BJ (cell line): ENCODE measurements around the gene MAP2K7. TPM values are rescaled to one million over a fixed set of nuclear protein-coding genes. Genes with fewer than 3 reads are reported as not detected.
"Not testable (repeated sequence)": the region's sequence is repeated elsewhere in the genome, so short reads cannot be mapped to it uniquely, and the experiment has no call there.

Experiments
- CTCF ChIA-PET: fragments of 350-600 bp; formaldehyde crosslinking; extraction: SDS; loops from one replicate; lab custom pipeline; 2021; ENCODE audit warnings: antibody characterized with exemption, inconsistent platforms; lab: Yijun Ruan, JAX
- POLR2A ChIA-PET: fragments of 300-600 bp; sonication (Branson Sonifier 250); formaldehyde crosslinking; extraction: SDS; loops from one replicate; lab custom pipeline; 2021; ENCODE audit warnings: antibody characterized with exemption; lab: Charles Lee
- DNase-seq: peaks from one replicate; pipeline ENCODE4 v3.0.0-alpha.2; 2011; ENCODE audit warnings: low read depth
- H3K27me3 ChIP-seq: 2 replicates; pipeline ENCODE4 v1.6.0; 2011; ENCODE audit warnings: low read length; ENCODE audit not compliant: control insufficient read depth, insufficient read depth
- H3K36me3 ChIP-seq: 2 replicates; pipeline ENCODE4 v1.5.1; 2011; ENCODE audit warnings: low read length; ENCODE audit not compliant: control insufficient read depth, insufficient read depth
- H3K4me3 ChIP-seq: 2 replicates; pipeline ENCODE4 v1.5.1; 2011; ENCODE audit warnings: low read depth, mild to moderate bottlenecking, control low read depth, low read length
- CTCF ChIP-seq: IDR thresholded peaks from 2 replicates; pipeline ENCODE4 v1.5.1; 2011; ENCODE audit warnings: low read depth, mild to moderate bottlenecking, control low read depth, inconsistent platforms, low read length, moderate library complexity; ENCODE audit not compliant: insufficient read depth
- polyA plus RNA-seq: library from polyadenylated mRNA; depleted of rRNA; stranded (reverse); fragments of >200 nt; gene quantifications from 2 replicates; pipeline ENCODE4 v1.2.3, GENCODE V29; 2011

The MAP2K7 gene
- polyA plus RNA-seq, 1 experiment, result 8.0 TPM

DNA sequence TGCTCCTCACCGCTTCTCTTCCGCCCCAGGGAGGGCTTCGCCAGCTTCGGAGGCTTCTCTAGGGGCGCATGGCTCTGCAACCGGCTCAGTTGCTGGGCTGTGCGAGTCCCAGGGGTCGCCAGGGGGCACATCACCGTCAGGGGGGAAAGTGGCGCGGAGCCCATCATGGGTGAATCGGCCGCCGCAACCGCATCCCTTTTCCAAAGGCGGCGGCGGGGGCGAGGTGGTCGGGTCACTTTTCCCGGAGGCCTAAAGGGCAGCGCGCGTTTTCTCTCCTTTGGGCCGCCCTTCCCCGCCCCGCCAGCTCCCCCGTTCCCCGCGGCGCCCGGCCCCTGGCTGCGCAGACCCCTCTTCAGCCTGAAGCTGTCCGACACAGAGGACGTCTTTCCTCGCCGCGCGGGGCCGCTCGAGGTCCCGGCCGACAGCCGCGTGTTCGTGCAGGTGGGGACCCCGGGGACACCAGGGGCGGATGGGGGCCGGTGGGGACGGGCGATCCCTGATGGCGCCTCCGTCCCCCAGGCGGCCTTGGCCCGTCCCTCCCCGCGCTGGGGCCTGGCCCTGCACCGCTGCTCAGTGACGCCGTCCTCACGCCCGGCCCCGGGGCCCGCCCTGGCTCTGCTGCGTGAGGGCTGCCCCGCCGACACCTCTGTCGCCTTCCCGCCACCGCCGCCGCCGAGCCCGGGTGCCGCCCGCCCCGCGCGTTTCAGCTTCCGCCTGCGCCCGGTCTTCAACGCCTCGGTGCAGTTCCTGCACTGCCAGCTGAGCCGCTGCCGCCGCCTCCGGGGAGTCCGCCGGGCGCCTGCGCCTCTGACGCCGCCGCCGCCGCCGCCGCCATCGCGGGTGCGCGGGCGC is 12.7 kb downstream of the MAP2K7 start:
- TF ChIP-seq CTCF, result no peak
- CTCF ChIA-PET, result interaction anchor here (0.5 to 1.4 kb wide), 6 partner anchors 8 to 64 kb away, joined by 3 to 6 read pairs (median 3); partner anchors contain the start of gene MAP2K7
- no peak for DNase-seq
- Histone ChIP-seq H3K4me3 (peak overlapping the region; percentile 49), H3K27me3 (no peaks in the 10 kb centered on the region), H3K36me3 (peaks cover 6% of the 10 kb centered on the region)
- POLR2A ChIA-PET, result no interaction called here

GRCh38 chr19:7916955-7917266 is 13.2 kb downstream of the MAP2K7 start:
- no peak for DNase-seq
- ChIA-PET POLR2A (no interaction called here), CTCF (interaction anchor here (0.8 to 1.4 kb wide), 4 partner anchors 9 to 332 kb away, joined by 3 read pairs; no protein-coding TSS in a partner anchor)
- Histone ChIP-seq H3K36me3 (peaks cover 6% of the 10 kb centered on the region), H3K4me3 (peak overlapping the region; percentile 49), H3K27me3 (no peaks in the 10 kb centered on the region)
- no peak for TF ChIP-seq CTCF

GRCh38 chr19:7917267-7918061 is 13.8 kb downstream of the MAP2K7 start:
- TF ChIP-seq CTCF, result peak; percentile 62
- H3K4me3 ChIP-seq, result peak overlapping the region; percentile 49
- POLR2A ChIA-PET, result no interaction called here

GRCh38 chr19:7918062-7918614 is 14.5 kb downstream of the MAP2K7 start:
- POLR2A ChIA-PET, H3K36me3 ChIP-seq, H3K27me3 ChIP-seq, DNase-seq: not testable (repeated sequence)
- peak overlapping the region; percentile 49 for H3K4me3 ChIP-seq
- CTCF ChIA-PET, result interaction anchor here (0.8 to 7.1 kb wide), 11 partner anchors 8 to 346 kb away, joined by 3 to 29 read pairs (median 5); partner anchors contain the start of genes CTXN1 and TIMM44

More at GRCh38 chr19:7917267-7918061, 13.8 kb downstream of the MAP2K7 start:
- CTCF ChIA-PET, result interaction anchor here (0.8 to 7.1 kb wide), 14 partner anchors 8 to 346 kb away, joined by 3 to 29 read pairs (median 4); partner anchors contain the start of genes CTXN1 and TIMM44
- H3K36me3 ChIP-seq, result peaks cover 7% of the 10 kb centered on the region
- no peak for DNase-seq
- no peaks in the 10 kb centered on the region for H3K27me3 ChIP-seq

GRCh38 chr19:7918615-7919421 is 15.1 kb downstream of the MAP2K7 start:
- POLR2A ChIA-PET, result interaction anchor here (1.1 kb wide), 1 partner anchor 15 kb away, joined by 3 read pairs; the partner anchor contains the start of gene MAP2K7
- Histone ChIP-seq H3K27me3 (no peaks in the 10 kb centered on the region), H3K36me3 (peaks cover 9% of the 10 kb centered on the region), H3K4me3 (no peak overlapping the region)
- no peak for TF ChIP-seq CTCF
- no peak for DNase-seq
- CTCF ChIA-PET, result interaction anchor here (1.1 to 7.1 kb wide), 9 partner anchors 8 to 65 kb away, joined by 3 to 29 read pairs (median 10); partner anchors contain the start of genes CTXN1 and TIMM44
